Stomach (tissue), 9 donors: ENCODE results near the gene AQP2. TPM values are rescaled to one million over a fixed set of nuclear protein-coding genes. Genes with fewer than 3 reads are reported as not detected.
A peak's percentile ranks its signal among the peaks of the same experiment; 100 is the strongest.

ENCODE experiments used
- DNase-seq, 2 donors: peaks; one replicate each; pipeline versions ENCODE4 v3.0.0 to v3.0.0-alpha.2; 2013 to 2019
- H3K27ac ChIP-seq, 5 donors: fragments of 200-600 bp in 4 of 5; sonication (generic) in 4 of 5; one replicate each; pipeline ENCODE4 v1.5.1; 2013 to 2019; ENCODE audit warnings: mild to moderate bottlenecking in 1 of 5, moderate library complexity in 1 of 5
- H3K27me3 ChIP-seq, 3 donors: fragments of 200-600 bp; sonication (generic); one replicate each; pipeline ENCODE4 v1.5.1; 2017 to 2019; ENCODE audit warnings: mixed run types in 1 of 3
- H3K36me3 ChIP-seq, 4 donors: fragments of 200-600 bp; sonication (generic); 1 replicate in 3 of 4; 2 replicates in 1 of 4; pipeline ENCODE4 v1.5.1; 2016 to 2019
- H3K4me1 ChIP-seq, 4 donors: fragments of 200-600 bp; sonication (generic); one replicate each; pipeline ENCODE4 v1.5.1; 2016 to 2019
- H3K4me3 ChIP-seq, 4 donors: fragments of 200-600 bp; sonication (generic) in 3 of 4; one replicate each; pipeline ENCODE4 v1.5.1; 2016 to 2019; ENCODE audit warnings: mild to moderate bottlenecking in 1 of 4
- H3K9me3 ChIP-seq, 4 donors: fragments of 200-600 bp; sonication (generic); one replicate each; pipeline ENCODE4 v1.5.1; 2016 to 2019
- EP300 ChIP-seq: sonication (generic); formaldehyde crosslinking; IDR thresholded peaks from one replicate; pipeline ENCODE4 v1.6.1; 2017; ENCODE audit warnings: antibody characterized with exemption
- POLR2A ChIP-seq, 4 donors: fragments of 450-650 bp; IDR thresholded peaks; one replicate each; pipeline ENCODE4 v1.6.1; 2016; ENCODE audit warnings: antibody characterized with exemption in 4 of 4, control low read depth in 2 of 4, mild to moderate bottlenecking in 1 of 4, moderate library complexity in 1 of 4
- POLR2AphosphoS5 ChIP-seq, 3 donors: sonication (generic); formaldehyde crosslinking; IDR thresholded peaks; one replicate each; pipeline ENCODE4 v1.6.1; 2016; ENCODE audit warnings: antibody characterized with exemption in 3 of 3
- WGBS, 5 donors: extraction: QIAGEN DNeasy Blood & Tissue Kit in 3 of 5; methylation state at CpG; one replicate each; pipeline versions ENCODE4 v1.1.5 to v1.1.7; 2013 to 2018; 5-methylcytosine and 5-hydroxymethylcytosine counted together
- intact Hi-C: fragments of 100-400 bp; cut with DNase I; formaldehyde crosslinking; loops from one replicate; pipeline ENCODE4 v1.15.1; 2023; ENCODE audit warnings: low total_unique reads
- polyA plus RNA-seq, 3 donors: library from polyadenylated mRNA; stranded (reverse); fragments of 200-250 nt; gene quantifications; one replicate each; pipeline ENCODE4 v1.2.3, GENCODE V29; 2013
- total RNA-seq, 5 donors: library from RNA; depleted of rRNA; stranded (reverse); fragments of >200 nt; gene quantifications; one replicate each; pipeline versions ENCODE4 v1.1.0 to v1.2.3, GENCODE V29; 2014 to 2016
- TF ChIP-seq, protein P1 (sequence below), 7 experiments: fragments of 450-650 bp in 4 of 7; fragments of 200-600 bp in 3 of 7; sonication (generic) in 3 of 7; IDR thresholded peaks; one replicate each; pipeline ENCODE4 v1.5.1; 2016 to 2019; ENCODE audit warnings: antibody characterized with exemption in 7 of 7, control low read depth in 2 of 7, mild to moderate bottlenecking in 1 of 7
- donor health status: healthy with polysubstance abuse.
- donor health status: Bipolar disorder and iron deficiency.
- donor health status: healthy.

AQP2 gene
- total and polyA plus RNA-seq, 8 donors = 0.92 TPM; not detected in 7

DNA sequence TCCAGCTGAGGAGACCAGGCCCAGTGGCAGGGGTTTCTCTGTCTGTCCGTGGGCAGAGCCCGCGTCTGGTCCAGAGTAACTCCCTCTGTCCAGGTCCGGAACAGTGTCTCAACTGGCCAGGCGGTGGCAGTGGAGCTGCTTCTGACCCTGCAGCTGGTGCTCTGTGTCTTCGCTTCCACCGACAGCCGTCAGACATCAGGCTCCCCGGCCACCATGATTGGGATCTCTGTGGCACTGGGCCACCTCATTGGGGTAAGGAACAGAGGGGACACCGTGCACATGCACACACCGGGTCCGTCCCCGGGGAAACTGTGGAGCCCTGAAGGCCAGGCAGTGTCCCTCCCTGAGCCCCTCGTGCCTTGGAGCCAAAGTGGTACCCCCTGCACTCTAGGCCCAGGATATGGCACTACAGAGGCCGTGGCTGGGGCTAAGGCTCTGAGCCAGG is 23.7 kb downstream of the AQP2 start:
- peaks cover 14 to 36% (median 18%) of the 10 kb centered on the region in 4 donors for H3K4me1 ChIP-seq
- peaks cover 0 to 8% (median 0%) of the 10 kb centered on the region in 3 donors for H3K27me3 ChIP-seq
- H3K9me3 ChIP-seq = no peaks in the 10 kb centered on the region
- H3K4me3 ChIP-seq = no peak overlapping the region
- 34 to 47% (median 40%) methylated on average over 2 to 15 of the region's 15 CpGs for WGBS, 5 donors
- TF ChIP-seq, protein P1, sequence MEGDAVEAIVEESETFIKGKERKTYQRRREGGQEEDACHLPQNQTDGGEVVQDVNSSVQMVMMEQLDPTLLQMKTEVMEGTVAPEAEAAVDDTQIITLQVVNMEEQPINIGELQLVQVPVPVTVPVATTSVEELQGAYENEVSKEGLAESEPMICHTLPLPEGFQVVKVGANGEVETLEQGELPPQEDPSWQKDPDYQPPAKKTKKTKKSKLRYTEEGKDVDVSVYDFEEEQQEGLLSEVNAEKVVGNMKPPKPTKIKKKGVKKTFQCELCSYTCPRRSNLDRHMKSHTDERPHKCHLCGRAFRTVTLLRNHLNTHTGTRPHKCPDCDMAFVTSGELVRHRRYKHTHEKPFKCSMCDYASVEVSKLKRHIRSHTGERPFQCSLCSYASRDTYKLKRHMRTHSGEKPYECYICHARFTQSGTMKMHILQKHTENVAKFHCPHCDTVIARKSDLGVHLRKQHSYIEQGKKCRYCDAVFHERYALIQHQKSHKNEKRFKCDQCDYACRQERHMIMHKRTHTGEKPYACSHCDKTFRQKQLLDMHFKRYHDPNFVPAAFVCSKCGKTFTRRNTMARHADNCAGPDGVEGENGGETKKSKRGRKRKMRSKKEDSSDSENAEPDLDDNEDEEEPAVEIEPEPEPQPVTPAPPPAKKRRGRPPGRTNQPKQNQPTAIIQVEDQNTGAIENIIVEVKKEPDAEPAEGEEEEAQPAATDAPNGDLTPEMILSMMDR (IDR thresholded peaks at IDR 0.05) = peak in 5 of 7 experiments; percentile 39 to 43 (median 42)
- no peak for TF ChIP-seq POLR2A (IDR thresholded peaks at IDR 0.05)
- intact Hi-C loops = no loop called here
- peak; percentile 69 to 89 for DNase-seq
- no peaks in the 10 kb centered on the region for H3K36me3 ChIP-seq
- peak overlapping the region in 3 of 5 donors; percentile 25 to 72 (median 50) for H3K27ac ChIP-seq

DNA sequence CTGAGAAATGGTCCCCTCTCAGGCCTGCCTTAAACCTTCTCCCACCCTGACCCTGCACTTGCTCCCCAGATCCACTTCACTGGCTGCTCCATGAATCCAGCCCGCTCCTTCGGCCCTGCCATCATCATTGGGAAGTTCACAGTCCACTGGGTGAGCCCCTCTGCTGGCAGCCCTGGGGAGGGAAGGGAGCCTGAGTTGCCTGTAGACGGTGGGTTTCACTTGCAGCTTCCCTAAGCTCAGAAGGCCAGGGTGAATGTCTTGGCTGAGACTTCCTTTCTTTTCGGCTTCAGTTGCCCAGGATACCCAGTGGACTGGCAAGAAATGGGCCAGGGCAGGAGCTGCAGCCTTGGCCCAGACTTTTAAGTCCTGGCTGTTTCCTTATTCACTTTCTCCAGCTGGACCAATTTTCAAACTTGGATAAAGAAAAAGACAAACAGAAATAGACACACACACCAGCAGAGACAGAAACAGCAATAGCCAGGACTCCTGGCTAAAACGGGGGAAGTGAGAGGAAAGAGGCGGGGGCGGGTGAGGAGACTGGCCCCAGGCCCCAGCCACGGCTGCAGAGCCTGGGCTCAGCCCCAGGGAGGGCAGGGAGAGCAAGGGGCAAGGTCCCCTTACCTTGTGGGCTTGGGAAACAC is 24.3 kb downstream of the AQP2 start:
- no peak for DNase-seq
- H3K9me3 ChIP-seq = no peaks in the 10 kb centered on the region
- peak overlapping the region in 3 of 5 donors; percentile 25 to 72 (median 50) for H3K27ac ChIP-seq
- TF ChIP-seq POLR2AphosphoS5 (IDR thresholded peaks at IDR 0.05) = no peak
- TF ChIP-seq POLR2A (IDR thresholded peaks at IDR 0.05) = no peak
- TF ChIP-seq EP300 = no peak
- TF ChIP-seq, protein P1 (IDR thresholded peaks at IDR 0.05) = no peak
- no peak overlapping the region for H3K4me3 ChIP-seq
- no peaks in the 10 kb centered on the region for H3K36me3 ChIP-seq
- H3K27me3 ChIP-seq = peaks cover 0 to 3% (median 0%) of the 10 kb centered on the region in 3 donors
- peaks cover 14 to 36% (median 18%) of the 10 kb centered on the region in 4 donors for H3K4me1 ChIP-seq
- intact Hi-C loops = no loop called here
- 41 to 58% (median 44%) methylated on average over 8 of the region's 8 CpGs for WGBS, 5 donors

DNA sequence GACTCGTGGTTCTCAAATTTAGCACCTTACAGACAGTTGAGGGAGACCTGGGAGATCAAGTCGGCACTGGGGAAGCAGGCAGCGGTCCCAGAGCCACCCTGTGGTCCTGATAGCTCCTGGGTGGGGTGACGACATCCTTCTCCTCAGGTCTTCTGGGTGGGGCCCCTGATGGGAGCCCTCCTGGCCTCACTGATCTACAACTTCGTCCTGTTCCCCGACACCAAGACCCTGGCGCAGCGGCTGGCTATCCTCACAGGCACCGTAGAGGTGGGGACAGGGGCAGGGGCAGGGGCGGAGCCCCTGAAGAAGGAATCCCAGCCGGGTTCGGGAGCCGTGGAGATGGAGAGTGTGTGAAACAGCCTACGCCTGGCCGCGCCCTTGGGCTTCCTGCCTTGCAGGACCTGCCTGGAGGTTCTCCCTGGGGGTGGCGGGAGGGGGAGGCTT is 24.8 kb downstream of the AQP2 start:
- 0 to 67% (median 55%) methylated on average over 1 to 17 of the region's 17 CpGs for WGBS, 5 donors
- Histone ChIP-seq H3K27me3 (no peaks in the 10 kb centered on the region), H3K4me3 (no peak overlapping the region), H3K36me3 (no peaks in the 10 kb centered on the region), H3K27ac (peak overlapping the region in 3 of 5 donors; percentile 25 to 72 (median 50)), H3K4me1 (peaks cover 14 to 37% (median 18%) of the 10 kb centered on the region in 4 donors), H3K9me3 (no peaks in the 10 kb centered on the region)
- peak in 1 of 2 donors; percentile 23 for DNase-seq
- TF ChIP-seq, protein P1 (IDR thresholded peaks at IDR 0.05) = no peak
- TF ChIP-seq EP300 (no peak), POLR2A (IDR thresholded peaks at IDR 0.05) (no peak), POLR2AphosphoS5 (IDR thresholded peaks at IDR 0.05) (no peak)
- intact Hi-C loops = no loop called here

GRCh38 chr12:49976557-49976956 is 26.0 kb downstream of the AQP2 start:
- TF ChIP-seq POLR2AphosphoS5 (IDR thresholded peaks at IDR 0.05) (no peak), EP300 (no peak), POLR2A (IDR thresholded peaks at IDR 0.05) (no peak)
- TF ChIP-seq, protein P1 (IDR thresholded peaks at IDR 0.05) = no peak
- Histone ChIP-seq H3K36me3 (no peaks in the 10 kb centered on the region), H3K27ac (no peak overlapping the region), H3K9me3 (no peaks in the 10 kb centered on the region), H3K4me1 (peaks cover 14 to 45% (median 21%) of the 10 kb centered on the region in 4 donors), H3K4me3 (no peak overlapping the region), H3K27me3 (no peaks in the 10 kb centered on the region)
- no peak for DNase-seq
- 75 to 91% (median 84%) methylated on average over 2 of the region's 2 CpGs for WGBS, 5 donors
- intact Hi-C loops = no loop called here
